GM19099 (cell line): ENCODE measurements around the gene ALPK1.

Experiments
- POLR2A ChIP-seq: IDR thresholded peaks from 3 replicates; pipeline ENCODE4 v1.6.1; 2011; ENCODE audit warnings: low read depth; ENCODE audit not compliant: insufficient read length; ENCODE audit errors: extremely low read depth

ALPK1 gene

GRCh38 chr4:112316360-112316759 lies 19.2 kb downstream of the ALPK1 start:
- TF ChIP-seq POLR2A = no peak

- no peak for TF ChIP-seq POLR2A
These were observed 21.3 kb downstream of the ALPK1 start for GRCh38 chr4:112318239-112319142.

GRCh38 chr4:112321776-112322684 lies 24.9 kb downstream of the ALPK1 start:
- TF ChIP-seq POLR2A = no peak

- no peak for TF ChIP-seq POLR2A
These were observed 25.7 kb downstream of the ALPK1 start for GRCh38 chr4:112322866-112323265.

- TF ChIP-seq POLR2A = no peak
These were observed 28.4 kb downstream of the ALPK1 start for GRCh38 chr4:112325530-112325929.

GRCh38 chr4:112327965-112328733 lies 31.0 kb downstream of the ALPK1 start:
- no peak for TF ChIP-seq POLR2A

- TF ChIP-seq POLR2A = no peak
These were observed 31.6 kb downstream of the ALPK1 start for GRCh38 chr4:112328734-112329130.

- no peak for TF ChIP-seq POLR2A
These were observed 32.7 kb downstream of the ALPK1 start for GRCh38 chr4:112329672-112330375.

- TF ChIP-seq POLR2A = no peak
These were observed 33.8 kb downstream of the ALPK1 start for GRCh38 chr4:112330921-112331320.

- TF ChIP-seq POLR2A = no peak
These were observed 35.2 kb downstream of the ALPK1 start for GRCh38 chr4:112332398-112332797.

GRCh38 chr4:112340023-112340422 lies 42.9 kb downstream of the ALPK1 start:
- TF ChIP-seq POLR2A = no peak

- TF ChIP-seq POLR2A = no peak
These were observed 43.9 kb downstream of the ALPK1 start for GRCh38 chr4:112341033-112341432.

GRCh38 chr4:112343330-112344080 lies 46.3 kb downstream of the ALPK1 start:
- no peak for TF ChIP-seq POLR2A
